HK-2 (cell line): Measurements from ENCODE around the gene STPG2.

ENCODE experiments used
- DNase-seq: peaks from one replicate; pipeline ENCODE4 v3.0.0-alpha.2; 2018; ENCODE audit not compliant: unreplicated experiment

STPG2 gene

DNA sequence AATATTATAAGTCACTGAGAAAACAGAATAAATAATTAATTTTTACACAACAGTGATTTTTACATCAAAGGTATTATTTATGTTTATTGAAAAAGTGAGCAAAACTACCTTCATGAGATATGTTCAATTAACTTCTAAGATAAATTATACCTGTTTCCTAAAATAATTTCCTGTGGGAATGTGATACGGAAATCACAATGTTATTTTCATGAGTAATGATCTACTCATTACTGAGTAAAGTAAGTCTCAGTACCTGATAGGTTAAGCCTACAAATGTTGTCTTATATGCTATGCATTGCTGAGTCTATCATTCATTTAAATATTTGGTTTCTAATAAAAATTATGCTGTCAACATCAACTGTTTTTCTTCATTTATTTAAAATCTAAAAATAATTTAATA lies 324.0 kb downstream of the STPG2 start:
- DNase-seq: no peak

DNA sequence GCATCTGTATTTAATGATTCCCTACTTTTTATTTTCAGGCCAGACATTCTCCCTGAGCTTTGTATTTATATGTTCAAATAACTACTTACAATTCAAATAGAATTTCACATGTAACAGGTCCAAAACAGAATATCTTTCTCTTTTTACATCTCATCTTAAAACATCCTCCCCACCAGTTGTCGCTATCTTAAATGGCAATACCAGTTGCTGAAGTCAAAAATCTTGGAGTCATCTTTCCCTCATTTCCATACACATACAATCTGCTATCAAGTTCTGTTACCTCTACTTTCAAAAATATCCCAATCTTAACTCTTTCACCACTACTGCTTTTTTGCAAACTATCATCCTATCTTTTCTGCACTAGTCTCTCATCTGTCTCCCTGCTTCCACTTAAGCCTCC lies 330.5 kb downstream of the STPG2 start:
- no peak for DNase-seq

DNA sequence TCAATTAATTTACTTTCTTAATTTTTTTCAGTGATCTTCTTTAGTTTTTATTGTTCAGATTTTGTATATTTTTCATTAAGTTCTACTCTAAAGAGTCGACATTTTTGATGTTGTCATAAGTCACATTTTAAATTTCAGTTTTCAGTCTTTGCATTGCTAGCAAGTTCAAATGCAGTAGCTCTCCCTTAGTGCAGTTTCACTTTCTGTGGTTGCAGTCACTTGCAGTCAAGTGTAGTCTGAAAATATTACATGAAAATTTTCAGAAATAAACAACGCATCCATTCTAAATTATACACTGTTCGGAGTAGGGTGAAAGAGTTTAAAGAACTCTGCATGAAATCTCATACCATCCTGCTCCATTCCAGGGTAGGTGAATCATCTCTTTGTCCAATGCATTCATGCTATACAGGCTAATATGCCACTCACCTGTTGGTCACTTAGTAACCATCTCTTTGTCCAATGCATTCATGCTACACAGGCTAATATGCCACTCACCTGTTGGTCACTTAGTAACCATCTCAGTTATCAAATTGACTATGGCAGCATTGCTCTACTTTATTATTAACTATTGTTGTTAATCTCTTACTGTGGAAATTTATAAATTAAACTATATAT lies 356.9 kb downstream of the STPG2 start:
- DNase-seq: no peak

DNA sequence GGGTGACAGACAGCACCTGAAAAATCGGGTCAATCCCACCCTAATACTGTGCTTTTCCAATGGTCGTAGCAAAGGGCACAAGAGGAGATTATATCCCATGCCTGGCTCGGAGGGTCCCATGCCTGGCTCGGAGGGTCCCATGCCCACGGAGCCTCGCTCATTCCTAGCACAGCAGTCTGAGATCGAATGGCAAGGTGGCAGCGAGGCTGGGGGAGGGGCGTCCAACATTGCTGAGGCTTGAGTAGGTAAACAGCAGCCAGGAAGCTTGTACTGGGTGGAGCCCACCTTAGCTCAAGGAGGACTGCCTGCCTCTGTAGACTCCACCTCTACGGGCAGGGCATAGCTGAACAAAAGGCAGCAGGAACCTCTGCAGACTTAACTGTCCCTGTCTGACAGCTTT lies 365.1 kb downstream of the STPG2 start:
- DNase-seq: no peak

DNA sequence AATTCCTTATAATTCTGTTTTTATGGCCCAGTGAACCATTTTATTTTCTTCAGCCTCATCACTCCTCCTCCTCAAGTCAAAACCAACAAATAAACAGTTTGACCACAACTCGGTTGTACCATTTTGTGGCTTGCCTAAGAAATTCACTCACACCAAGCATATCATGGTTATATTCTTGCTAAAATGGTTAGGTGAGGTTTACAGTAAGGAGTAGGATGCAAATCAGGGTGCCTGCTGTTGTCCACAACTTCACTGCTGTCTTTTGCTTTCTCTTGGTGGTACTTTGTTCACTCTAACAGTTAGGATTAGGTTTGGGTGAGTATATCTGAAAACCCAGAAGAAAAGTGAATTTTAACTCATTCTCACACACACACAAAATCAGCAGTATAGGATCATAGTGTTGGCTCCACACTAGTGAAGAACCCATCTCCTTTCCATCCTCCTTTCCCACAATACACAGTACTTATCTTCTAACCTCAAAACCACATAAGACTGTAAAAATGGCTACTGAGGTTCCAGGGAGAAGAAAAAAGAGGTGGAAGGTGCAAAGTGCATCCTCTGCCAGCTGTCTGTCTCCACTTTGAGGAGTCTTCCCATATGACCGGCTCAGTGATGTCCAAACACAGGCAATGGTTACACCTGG lies 368.8 kb downstream of the STPG2 start:
- DNase-seq: no peak

DNA sequence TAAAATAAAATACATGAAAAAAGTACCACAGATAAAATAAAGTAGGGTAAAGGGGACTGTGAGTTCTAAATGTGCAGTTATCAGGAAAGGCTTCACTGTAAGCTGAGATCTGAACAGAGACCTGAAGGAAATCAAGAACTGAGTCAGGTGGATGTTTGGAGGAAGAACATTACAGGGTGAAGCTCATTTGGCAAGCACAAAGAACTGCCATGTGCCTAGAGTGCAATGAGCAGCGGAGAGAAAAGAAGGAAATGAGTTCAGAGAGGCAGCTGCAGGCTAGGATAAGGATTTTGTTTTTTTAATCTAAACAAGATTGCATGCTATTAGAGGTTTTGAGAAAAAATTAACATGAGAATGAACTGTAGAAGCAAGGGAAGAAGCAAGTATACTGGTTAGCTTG lies 373.1 kb downstream of the STPG2 start:
- DNase-seq: no peak

DNA sequence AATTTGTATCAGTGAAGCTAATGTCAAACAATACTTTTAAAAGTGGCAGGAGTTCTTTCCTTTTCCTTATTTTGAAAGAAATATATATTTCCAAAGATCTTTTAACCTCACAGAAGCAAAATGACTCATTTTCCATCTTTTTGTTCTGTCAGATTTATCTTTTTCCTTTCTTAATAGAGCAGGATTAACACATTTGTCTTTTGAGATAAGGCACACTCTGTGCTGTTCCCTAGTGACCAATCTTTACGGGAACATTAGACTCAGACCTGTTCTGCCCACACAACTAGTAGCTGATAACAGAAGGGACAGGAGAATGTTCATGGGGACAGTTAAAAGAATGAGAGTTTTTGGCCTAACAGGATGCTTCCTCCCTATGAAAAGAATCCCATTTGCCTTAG lies 381.2 kb downstream of the STPG2 start:
- DNase-seq: no peak

DNA sequence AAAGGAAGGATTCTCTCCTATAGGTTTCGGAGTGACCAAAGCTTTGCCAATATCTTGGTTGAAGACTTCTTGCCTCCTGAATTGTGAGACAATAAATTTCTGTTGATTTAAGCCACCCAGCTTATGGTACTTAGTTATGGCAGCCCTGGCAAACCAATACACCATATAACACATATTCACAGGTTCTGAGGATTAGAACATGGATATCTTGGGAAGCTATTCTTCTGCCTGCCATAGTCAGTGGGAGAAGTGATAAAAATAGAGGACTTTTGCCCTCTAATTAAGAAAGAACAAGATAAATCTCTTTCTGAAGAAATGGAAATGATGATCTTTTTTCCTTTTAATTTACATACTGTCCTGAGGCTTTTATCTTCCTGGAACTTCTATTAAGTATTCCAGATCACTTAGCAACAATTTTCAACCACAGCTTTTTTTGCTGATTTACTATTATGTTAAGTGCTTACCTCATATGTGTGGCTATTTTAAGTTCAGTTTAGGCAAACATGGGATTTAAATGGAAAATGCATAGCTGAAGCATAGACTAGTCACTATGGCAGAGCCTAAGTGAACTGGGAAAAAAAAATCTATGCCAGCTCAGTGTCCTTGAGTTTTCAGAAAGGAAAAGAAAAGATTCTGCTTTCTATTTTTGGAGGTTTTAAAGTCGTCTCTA lies 381.7 kb downstream of the STPG2 start:
- no peak for DNase-seq

DNA sequence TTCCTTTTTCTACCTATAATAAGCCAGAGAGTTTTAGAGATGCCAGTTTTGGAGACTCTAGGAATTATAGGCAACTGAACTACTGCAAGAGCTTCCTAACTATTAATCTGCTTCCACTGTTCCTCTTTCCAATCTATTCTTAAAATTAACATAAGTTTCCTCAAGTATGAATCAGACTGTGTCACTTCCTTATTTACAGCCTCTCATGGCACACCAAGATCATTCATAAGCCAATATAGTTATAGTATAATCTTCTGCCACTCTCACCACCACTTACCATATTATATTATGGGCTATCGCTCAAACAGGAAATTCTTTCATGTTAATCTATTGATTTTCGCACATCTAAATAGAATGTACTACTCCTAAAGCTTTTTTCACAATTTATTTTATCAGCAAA lies 383.5 kb downstream of the STPG2 start:
- DNase-seq: no peak

DNA sequence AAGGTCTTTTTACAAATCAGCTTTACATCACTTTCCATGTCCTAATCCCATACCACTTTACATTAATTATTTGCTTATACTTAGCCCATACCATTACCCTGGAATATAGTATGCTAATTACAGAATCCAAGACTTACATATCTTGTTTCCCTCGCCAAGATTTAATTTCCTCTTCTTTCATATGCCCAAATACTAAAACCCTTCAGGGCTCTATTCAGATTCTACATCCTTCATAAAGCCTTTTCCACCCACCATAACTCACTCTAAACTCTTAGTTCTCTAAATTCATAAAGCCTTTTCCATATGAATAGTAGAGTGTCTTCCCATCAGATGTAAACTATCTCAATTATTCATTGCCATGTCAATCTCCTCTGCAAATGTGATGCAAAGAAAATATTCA lies 390.7 kb downstream of the STPG2 start:
- no peak for DNase-seq

DNA sequence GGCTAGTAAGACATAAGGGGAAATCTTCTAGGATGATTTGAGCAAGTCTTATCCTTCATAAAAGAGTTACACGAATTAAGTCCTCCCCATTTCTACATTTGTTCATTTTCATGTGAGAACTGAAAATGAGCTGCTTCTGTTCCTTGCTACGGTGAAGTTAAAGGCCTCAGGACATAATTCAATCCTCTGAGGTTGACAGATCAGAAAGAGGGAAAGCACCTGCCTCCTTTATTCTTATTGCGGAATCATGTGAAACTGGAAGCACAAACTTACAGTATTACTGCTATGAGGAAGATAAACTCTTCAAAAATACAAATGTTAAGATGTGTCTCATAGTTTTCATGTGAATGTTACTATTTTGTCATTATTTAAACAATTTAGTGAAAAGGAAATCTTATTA lies 395.3 kb downstream of the STPG2 start:
- no peak for DNase-seq

DNA sequence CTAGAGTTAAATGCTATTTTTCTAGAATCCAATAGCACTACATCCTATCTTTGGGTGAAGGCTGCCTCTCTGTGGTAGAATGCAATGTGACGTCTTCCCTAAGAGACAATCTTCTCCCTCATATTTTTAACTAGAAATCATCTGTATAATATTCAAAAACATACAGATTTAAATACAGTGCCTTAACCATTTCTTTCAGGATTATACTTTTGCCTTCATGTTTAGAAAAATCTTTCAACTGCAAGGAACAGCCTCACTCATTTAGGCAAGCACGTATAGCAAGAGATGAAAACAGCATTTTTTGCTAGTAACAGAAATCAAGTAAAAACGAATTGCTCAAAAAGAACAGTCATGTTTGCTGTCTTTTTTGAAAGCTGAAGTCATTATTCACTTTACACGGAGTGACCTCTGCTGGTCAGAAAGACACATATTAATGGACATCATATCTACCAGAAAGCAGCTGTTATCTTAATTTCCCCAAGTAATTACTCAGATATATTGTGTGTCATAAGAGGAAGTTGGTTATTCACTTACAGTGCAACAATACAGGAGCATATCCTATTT lies 422.3 kb downstream of the STPG2 start:
- DNase-seq: no peak

DNA sequence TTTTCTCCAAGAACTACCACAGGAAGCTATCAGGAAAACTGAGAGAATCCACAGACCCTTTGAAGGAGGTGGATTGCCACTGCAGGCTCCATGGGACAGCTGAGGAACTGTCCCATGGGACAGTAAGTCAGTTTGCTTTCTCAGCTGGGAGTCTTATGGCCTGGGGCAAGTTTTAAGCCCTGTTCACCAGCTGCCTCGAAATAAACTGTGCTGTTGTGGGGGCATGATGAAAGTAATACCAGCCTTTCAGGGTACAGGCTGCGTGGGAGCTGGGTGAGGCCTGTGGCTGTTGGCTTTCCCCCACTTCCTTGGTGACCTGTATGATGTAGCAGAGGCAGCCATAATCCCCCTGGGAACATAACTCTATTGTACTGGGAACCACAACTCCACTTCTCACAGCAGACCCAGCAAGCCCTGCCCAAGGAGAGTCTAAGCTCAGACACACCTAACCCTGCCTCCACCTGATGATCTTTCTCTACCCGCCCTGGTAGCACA lies 452.1 kb downstream of the STPG2 start:
- DNase-seq: no peak

DNA sequence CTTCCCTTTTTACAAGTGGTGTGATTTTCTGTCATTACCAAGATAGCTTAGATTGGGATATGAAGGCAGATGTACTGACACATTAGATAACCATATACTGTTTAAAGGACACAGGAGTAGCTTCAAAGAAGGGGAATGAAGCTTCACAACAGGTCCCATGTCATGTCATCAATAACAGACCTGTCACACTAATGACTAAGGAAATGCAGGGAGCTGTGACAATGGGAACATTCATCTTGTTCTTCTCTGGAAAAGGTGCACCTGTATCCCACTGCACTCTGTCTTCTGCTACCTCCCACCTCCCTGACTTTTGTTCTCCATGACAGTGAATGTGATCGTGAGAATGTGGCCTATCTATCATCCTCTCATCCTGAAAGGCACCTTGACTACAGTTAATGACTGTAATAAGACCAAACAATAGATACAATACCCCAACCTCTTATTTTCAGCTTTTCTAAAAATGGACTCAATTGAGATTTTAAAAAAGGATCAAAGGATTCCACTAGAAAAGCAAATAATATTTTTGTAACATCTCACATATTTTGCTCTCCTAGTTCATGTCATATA lies 472.5 kb downstream of the STPG2 start:
- no peak for DNase-seq

DNA sequence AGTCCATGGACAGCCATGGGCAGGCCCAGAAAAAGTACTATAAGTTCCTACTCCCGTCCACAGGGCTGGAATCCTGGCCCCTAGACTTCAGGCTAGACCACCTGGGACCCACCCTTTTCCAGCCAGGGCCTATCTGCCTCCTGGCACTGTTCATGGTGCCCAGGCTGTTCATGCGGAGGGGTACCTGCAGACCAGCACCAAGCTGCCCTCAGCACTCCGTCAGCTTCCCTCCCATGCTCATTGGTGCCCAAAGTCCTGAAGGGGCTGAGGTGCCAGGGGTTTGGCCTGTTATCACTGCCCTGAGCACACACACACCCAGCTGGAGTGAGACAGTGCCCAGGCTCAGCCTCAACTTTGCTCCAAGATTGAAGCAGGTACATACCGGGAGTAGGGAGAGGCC lies 477.7 kb downstream of the STPG2 start:
- no peak for DNase-seq

DNA sequence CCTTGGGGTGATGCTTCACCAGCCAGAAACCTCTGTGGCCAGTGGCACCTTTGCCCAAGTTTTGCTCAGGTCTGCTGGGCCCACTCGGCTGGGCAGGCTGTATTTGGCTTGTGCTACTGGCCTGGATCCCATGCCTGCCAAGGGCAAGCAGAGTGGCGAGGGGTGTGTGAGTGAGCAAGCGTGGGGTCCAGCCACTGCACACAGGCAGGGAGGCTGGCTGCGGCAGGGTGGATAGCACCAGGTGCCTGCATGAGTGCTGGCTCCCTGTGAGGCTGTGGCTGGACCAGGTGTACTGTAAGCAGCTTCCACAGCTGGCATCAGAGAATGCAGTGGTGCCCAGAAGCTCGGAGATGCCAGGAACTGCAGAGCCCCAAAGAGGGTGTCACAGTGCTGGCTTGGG lies 478.5 kb downstream of the STPG2 start:
- no peak for DNase-seq

DNA sequence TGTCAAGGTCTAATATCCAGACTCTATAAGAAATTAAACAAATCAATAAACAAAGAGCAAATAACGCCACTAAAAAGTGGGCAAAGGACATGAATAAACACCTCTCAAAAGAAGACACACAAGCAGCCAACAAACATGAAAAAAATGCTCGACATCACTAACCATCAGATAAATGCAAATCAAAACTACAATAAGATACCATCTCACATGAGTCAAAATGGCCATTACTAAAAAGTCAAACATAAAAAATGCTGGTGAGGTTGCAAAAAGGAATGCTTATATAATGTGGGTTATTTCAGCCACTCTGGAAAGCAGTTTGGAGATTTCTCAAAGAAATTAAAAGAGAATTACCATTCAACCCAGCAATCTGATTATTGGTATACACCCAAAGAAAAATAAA lies 481.1 kb downstream of the STPG2 start:
- no peak for DNase-seq

DNA sequence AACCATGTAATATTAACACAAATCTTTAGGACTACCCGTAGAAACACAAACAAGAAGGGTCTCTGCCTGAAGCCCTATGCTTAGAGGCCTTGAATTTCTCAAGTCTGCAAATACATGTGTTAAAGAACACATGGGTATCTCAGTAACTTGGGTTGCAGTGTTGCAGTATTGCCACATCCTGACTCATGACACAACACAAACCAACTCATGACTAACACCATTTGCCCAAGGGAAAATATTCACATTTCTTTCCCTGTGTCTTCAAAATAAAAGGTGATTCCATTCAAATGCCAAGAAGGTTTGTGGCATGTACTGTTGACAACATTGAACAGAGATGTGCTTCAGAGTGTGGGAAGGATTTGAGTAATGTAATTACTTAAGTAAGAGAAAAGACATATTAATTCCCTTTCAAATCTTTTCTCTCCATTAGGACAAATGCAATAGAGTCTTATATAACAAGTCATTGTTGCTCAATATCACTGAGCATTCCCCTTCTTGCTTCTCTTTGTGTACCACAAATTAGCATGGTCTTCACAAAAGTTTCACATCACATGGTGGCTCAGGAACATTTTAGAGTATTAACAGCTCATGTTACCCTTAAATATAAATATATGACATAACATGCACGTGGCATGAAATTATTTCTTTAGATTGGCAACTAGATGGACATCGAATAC lies 487.1 kb downstream of the STPG2 start:
- peak; percentile 4 for DNase-seq

DNA sequence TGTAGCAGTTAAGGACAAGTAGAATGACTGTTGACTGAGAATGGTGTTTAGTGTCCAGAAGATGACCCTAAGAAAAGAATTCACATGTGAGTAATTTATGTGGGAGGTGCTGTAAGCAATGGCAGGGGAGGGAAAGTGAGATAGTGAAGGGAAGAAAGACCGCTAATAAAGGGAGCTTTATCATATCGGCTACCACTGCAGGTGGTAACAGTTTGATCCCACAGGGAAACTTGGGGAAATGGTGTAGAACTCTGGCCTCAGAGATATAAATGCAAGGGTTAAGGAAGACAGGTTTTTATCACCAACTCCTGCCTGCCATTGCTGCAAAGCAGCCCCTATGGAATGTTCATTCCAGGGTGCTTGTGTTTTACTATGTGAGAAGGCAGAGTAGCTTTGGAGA lies 489.6 kb downstream of the STPG2 start:
- no peak for DNase-seq

DNA sequence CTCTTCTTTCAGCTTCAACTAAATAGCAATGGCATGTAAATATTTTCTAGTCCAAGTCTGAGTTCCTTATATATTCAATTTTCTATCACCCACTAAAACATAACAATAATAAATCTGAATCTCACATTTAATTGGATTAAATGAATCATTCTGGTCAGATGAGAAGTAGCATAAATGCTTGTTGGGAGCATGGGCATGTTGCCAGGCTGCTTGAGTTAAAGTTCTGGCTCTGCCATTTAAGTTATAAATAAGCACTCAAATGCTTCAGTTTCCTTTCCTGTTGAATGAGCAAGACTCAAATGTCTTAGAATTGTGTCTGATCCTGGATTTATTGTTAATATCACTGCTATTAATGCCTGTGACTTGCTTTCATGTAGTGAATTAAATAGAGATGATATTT lies 496.3 kb downstream of the STPG2 start:
- no peak for DNase-seq

DNA sequence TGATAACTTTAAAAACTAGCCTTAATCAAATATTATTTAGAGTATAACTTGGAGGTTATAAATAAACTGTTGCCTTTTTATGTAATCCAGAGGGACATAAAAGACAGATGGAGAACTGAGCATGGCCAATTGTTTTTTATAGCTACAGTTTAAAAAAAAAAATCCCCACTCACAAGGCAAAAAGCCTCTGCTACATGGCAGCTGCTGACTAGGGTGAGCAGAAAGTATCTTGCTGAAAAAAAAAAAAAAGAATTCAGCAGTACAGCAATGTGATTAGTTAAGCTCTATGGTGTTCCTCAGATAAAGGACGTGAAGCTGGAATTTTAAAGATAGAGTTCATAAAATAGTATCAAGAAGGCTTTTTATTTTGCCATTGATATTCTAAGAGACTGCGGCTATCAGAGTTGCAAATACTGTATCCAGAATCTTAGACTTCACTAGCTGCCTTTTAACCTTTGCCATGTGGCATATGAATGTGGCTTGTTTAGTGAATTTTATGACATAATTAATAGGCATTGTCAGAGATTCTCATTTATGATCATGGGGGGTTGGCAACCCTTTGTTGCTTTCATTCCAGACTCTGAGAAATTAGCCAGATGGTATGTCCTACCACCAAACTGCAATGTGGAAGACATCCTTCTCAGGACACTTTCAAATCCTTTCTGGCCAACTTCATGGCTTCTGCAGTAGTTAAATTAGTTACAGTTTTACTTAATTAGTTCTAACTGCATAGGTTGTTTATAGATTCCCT lies 498.0 kb downstream of the STPG2 start:
- no peak for DNase-seq
